ENCODE data around the gene RAD51B. TPM values are rescaled to one million over a fixed set of nuclear protein-coding genes. Genes with fewer than 3 reads are reported as not detected.

Gene RAD51B
- total RNA-seq, 1 experiment from 2014 or later, result 14.2 TPM

- TF ChIP-seq AFF4 (CRISPR knock-in tag; IDR thresholded peaks at IDR 0.05; ENCODE audit: borderline replicate concordance), result no peak
Measured at GRCh38 chr14:68587931-68588330, 768.4 kb downstream of the RAD51B start (continued).

GRCh38 chr14:68589447-68590200 is 770.0 kb downstream of the RAD51B start:
- no peak for ATAC-seq

GRCh38 chr14:68590201-68590522 is 770.6 kb downstream of the RAD51B start:
- ATAC-seq (no peak), DNase-seq (ENCODE audit: low spot score) (no peak)
- ChIA-PET CTCF (no interaction called here), POLR2A (no interaction called here)
- no peak for TF ChIP-seq MXD4 (CRISPR knock-in tag; IDR thresholded peaks at IDR 0.05; ENCODE audit: borderline replicate concordance)
- no peak for TF ChIP-seq IRF1 (CRISPR knock-in tag; IDR thresholded peaks at IDR 0.05)
- no peak for TF ChIP-seq ZNF138 (CRISPR knock-in tag; conservative IDR thresholded peaks at IDR 0.05)
- no peak for TF ChIP-seq STAT6 (CRISPR knock-in tag; conservative IDR thresholded peaks at IDR 0.05; ENCODE audit: low read depth)
- no peak for TF ChIP-seq GABPB1 (CRISPR knock-in tag; IDR thresholded peaks at IDR 0.05)
- TF ChIP-seq NFATC4 (CRISPR knock-in tag; IDR thresholded peaks at IDR 0.05), result no peak
- TF ChIP-seq FOXK1 (CRISPR knock-in tag; IDR thresholded peaks at IDR 0.05), result no peak
- no peak for TF ChIP-seq ZNF671 (CRISPR knock-in tag; IDR thresholded peaks at IDR 0.05)
- TF ChIP-seq USF1 (CRISPR knock-in tag; IDR thresholded peaks at IDR 0.05), result no peak
- Mint-ChIP-seq H3K27me3 (ENCODE audit: low read depth) (no peaks in the 10 kb centered on the region), H3K4me3 (no peak overlapping the region), H3K9me3 (no peaks in the 10 kb centered on the region), H3K4me1 (peaks cover 71% of the 10 kb centered on the region), H3K27ac (no peak overlapping the region), H3K36me3 (no peaks in the 10 kb centered on the region)

More at GRCh38 chr14:68589447-68590200, 770.0 kb downstream of the RAD51B start:
- Mint-ChIP-seq H3K27me3 (ENCODE audit: low read depth) (no peaks in the 10 kb centered on the region), H3K4me3 (no peak overlapping the region), H3K9me3 (no peaks in the 10 kb centered on the region), H3K4me1 (peaks cover 66% of the 10 kb centered on the region), H3K27ac (no peak overlapping the region), H3K36me3 (no peaks in the 10 kb centered on the region)
- DNase-seq (ENCODE audit: low spot score), result no peak
- TF ChIP-seq PRDM15 (CRISPR knock-in tag; IDR thresholded peaks at IDR 0.05), result peak; percentile 51; the same call in 1 of the 2 replicates
- no peak for TF ChIP-seq ZNF263 (CRISPR knock-in tag; IDR thresholded peaks at IDR 0.05; ENCODE audit: low read depth)
- ChIA-PET POLR2A (no interaction called here), CTCF (interaction anchor here (2.5 kb wide), 1 partner anchor 9 kb away, joined by 8 read pairs; no protein-coding TSS in a partner anchor)
